Activated CD4-positive, alpha-beta memory T cell treated with anti-CD3 and anti-CD28 coated beads for 36 hours (primary cell): ENCODE data around the gene LCN12. TPM values are rescaled to one million over a fixed set of nuclear protein-coding genes. Genes with fewer than 3 reads are reported as not detected.

ENCODE experiments used
- CTCF ChIA-PET: fragments of 350-600 bp; sonication (Branson Sonifier 250); formaldehyde crosslinking; loops from one replicate; lab custom pipeline; 2021; ENCODE audit warnings: antibody characterized with exemption, inconsistent platforms; lab: Charles Lee
- POLR2A ChIA-PET: fragments of 350-600 bp; sonication (Branson Sonifier 250); formaldehyde crosslinking; loops from one replicate; lab custom pipeline; 2021; ENCODE audit warnings: antibody characterized with exemption; lab: Charles Lee
- DNase-seq: peaks from one replicate; pipeline ENCODE4 v3.0.0-alpha.2; 2020
- H3K27ac Mint-ChIP-seq: one replicate; pipeline ENCODE4 v1.8.0; 2021; ENCODE audit warnings: mixed read lengths
- H3K27me3 Mint-ChIP-seq: one replicate; pipeline ENCODE4 v1.8.0; 2021; ENCODE audit warnings: mixed read lengths
- H3K36me3 Mint-ChIP-seq: one replicate; pipeline ENCODE4 v1.8.0; 2021; ENCODE audit warnings: mixed read lengths
- H3K4me1 Mint-ChIP-seq: one replicate; pipeline ENCODE4 v1.8.0; 2021; ENCODE audit warnings: low read depth, mixed read lengths
- H3K4me3 Mint-ChIP-seq: one replicate; pipeline ENCODE4 v1.8.0; 2021; ENCODE audit warnings: mild to moderate bottlenecking, mixed read lengths
- H3K9me3 Mint-ChIP-seq: one replicate; pipeline ENCODE4 v1.8.0; 2021; ENCODE audit warnings: mixed read lengths
- intact Hi-C: fragments of 100-400 bp; cut with micrococcal nuclease; formaldehyde crosslinking; loops from one replicate; pipeline ENCODE4 v1.15.1; 2023
- total RNA-seq, 2 experiments: library from RNA; stranded (reverse); gene quantifications; one replicate each; pipeline ENCODE4 v1.2.3, GENCODE V29; 2021

The LCN12 gene, protein sequence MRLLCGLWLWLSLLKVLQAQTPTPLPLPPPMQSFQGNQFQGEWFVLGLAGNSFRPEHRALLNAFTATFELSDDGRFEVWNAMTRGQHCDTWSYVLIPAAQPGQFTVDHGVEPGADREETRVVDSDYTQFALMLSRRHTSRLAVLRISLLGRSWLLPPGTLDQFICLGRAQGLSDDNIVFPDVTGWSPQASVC
- 1 to 10 TPM; 1.6 to 2.1 TPM for total RNA-seq

DNA sequence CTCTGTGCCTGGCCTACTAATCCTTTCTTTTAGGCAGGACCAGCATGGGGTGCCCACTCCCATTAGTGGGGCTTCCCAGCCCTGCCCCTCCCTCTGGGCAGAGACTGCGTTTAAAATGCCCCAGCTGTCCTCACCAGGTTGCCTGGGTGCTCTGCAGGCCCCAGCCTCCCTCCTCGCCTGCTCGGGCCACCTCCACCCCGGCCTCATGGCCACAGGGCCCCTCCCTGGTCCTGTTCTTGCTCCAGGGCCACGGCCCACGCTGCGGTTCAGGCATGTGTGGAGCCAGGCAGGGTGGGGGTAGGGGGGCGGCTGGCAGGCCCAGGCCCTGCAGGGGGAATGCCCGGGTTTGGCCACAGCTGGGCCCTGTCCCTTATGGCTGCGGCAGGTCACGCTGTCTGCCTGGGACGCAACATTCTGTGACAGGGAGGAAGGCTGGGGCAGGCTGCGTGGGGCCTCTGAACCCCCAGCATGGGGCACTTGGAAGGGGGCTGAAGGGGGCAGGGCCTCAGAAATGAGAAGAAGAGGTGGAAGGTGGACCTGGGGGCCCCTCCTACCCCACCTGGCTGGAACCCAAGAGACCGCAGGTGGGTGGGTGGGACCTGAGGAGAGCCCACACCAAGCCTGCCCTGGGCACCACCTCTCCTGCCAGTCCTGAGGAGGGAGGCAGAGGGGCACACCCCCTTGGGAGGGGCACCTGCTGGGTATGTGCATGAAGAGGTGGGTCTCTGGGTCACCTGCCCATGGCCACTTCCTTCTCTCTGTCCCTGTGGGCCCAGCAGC lies at the start of gene LCN12:
LCN12 (plus strand) TSS at position 733 of the 780 bp plus-strand sequence. CDS start 55 bp downstream, outside the sequence.
- peaks cover 3% of the 10 kb centered on the region for H3K9me3 Mint-ChIP-seq
- intact Hi-C loops = no loop called here
- no peak for DNase-seq
- H3K36me3 Mint-ChIP-seq = no peaks in the 10 kb centered on the region
- H3K4me1 Mint-ChIP-seq = peaks cover 2% of the 10 kb centered on the region
- no peak within 1 kb of the TSS for H3K4me3 Mint-ChIP-seq
- no peak within 1 kb of the TSS for H3K27ac Mint-ChIP-seq
- CTCF ChIA-PET = no interaction called here
- no peaks in the 10 kb centered on the region for H3K27me3 Mint-ChIP-seq
- POLR2A ChIA-PET = no interaction called here

DNA sequence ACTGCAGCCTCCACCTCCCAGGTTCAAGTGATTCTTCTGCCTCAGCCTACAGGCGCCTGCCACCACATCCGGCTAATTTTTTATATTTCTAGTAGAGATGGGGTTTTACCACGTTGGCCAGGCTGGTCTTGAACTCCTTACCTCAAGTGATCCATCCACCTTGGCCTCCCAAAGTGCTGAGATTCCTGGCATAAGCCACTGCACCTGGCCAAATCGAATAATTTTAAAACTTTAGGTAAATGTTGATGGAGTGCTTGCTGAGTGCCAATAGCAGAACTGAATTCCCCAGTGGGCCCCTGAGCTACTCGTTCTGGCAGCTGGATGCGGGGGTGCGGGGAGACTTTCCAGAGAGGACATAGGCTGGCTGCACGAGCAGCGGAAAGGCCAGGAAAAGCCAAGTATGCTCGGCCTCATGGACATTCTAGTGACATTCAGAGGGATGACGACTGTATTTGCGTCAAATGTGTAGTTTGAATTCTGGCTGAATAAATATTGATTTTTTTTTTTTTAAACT lies 49.0 kb upstream of the LCN12 start:
- peak; percentile 55 for DNase-seq
- ChIA-PET CTCF (interaction anchor here (1.0 to 1.9 kb wide), 6 partner anchors 15 to 109 kb away, joined by 4 to 16 read pairs (median 6); partner anchors contain the start of genes AJM1 and TRAF2), POLR2A (interaction anchor here (1.2 to 2.4 kb wide), 6 partner anchors 17 to 95 kb away, joined by 3 to 26 read pairs (median 5); partner anchors contain the start of genes AJM1, RABL6 and TRAF2)
- Mint-ChIP-seq H3K4me1 (peaks cover 51% of the 10 kb centered on the region), H3K27ac (peak overlapping the region; percentile 98), H3K27me3 (no peaks in the 10 kb centered on the region), H3K4me3 (peak overlapping the region; percentile 35), H3K9me3 (no peaks in the 10 kb centered on the region), H3K36me3 (peaks cover 59% of the 10 kb centered on the region)
- intact Hi-C loops = loop anchor here (2.0 to 5.0 kb wide), 4 partner anchors 30 to 124 kb away; partner anchors contain the start of genes ABCA2, PHPT1 and TMEM141

DNA sequence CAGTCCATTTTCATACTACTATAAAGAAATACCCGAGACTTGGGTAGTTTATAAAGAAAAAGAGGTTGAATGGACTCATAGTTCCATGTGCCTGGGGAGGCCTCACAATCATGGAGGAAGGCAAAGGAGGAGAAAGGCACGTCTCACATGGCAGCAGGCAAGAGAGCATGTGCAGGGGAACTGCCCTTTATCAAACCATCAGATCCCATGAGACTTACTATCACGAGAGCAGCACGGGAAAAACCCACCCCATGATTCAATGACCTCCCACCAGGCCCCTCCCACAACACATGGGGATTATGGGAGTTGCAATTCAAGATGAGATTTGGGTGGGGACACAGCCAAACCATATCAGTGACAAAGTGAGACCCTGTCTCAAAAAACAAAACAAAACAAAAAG lies 45.8 kb upstream of the LCN12 start:
- peaks cover 54% of the 10 kb centered on the region for H3K36me3 Mint-ChIP-seq
- peak overlapping the region; percentile 21 for H3K27ac Mint-ChIP-seq
- DNase-seq = no peak
- ChIA-PET POLR2A (no interaction called here), CTCF (no interaction called here)
- H3K9me3 Mint-ChIP-seq = no peaks in the 10 kb centered on the region
- H3K4me1 Mint-ChIP-seq = peaks cover 36% of the 10 kb centered on the region
- H3K27me3 Mint-ChIP-seq = no peaks in the 10 kb centered on the region
- no peak overlapping the region for H3K4me3 Mint-ChIP-seq
- intact Hi-C loops = no loop called here

DNA sequence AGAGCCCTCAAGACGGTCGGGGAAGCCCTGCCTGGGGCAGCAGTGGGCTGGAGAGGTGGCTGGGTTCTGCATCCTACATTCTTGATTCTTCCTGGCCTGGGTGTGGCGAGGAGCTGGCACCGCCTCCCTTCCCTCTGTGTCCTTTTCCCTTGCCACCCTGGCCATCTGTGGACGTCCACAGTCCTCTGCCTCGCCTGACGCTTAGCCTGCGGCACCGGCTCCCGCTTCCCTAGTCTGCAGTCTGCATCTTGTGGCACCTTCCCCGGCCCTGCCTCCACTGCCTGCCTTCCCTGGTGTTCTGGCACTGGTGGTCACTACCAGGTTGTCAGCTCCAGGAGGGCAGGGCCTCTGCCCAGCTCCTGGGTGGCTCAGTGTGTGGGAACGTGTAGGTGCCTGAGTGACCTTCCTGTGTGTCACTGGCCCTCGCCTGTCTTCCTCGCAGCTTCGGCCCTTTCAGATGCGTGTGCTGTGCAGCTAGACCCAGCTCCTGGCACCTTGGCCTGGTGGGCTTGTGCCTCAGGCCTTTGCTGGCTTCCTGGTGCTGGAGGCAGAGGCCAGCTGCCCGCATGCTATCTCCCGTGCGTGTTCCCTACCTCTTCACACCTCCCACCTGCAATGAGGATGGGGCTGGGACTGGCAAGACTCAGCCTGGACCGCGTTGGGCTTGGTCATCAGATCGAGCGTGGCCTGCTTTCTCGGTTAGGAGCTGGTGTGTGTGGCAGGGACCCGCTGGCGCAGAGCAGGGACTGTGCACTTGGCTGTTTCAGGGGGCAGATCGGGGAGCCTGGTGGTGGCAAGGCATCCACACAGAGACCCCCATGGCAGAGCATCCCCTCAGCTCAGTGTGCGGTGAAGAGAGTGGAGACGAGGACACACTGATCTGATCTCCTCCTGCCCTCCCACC lies 44.8 kb upstream of the LCN12 start:
- H3K4me1 Mint-ChIP-seq = peaks cover 26% of the 10 kb centered on the region

DNA sequence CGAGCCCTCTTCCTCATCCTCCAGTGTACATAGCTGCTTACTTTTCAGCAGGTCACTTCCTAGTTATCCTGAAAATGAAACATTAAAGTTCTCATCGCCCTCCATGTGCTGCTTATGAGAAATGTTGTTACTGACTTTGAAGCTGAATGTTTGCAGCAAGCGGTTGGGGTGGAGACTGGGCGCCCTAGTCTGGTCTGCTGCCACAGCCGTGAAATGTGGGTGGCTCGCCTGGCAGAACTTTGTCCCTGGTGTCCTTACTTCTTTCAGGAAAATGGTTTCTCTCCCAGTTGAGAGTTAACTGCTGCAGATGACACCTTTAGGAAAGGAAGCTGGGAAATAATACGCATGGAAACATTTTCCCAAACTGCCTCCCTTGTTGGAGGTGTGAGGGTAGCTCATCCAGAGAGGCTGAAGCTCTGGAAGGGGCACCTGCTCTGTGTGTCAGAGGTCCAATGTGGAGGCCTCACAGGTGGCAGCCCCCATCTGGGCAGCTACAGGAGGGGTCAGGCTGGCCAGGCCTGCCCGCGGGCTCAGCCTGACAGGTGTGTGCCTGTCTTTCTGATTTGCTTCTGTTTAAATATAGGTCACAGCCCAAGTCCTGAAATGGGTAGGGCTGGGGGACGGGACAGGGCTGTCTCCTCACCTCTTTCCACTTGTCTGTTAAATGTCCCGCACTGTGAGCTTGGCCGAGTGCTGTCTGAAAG lies 41.7 kb upstream of the LCN12 start:
- intact Hi-C loops = no loop called here
- no peak for DNase-seq
- Mint-ChIP-seq H3K4me3 (no peak overlapping the region), H3K9me3 (no peaks in the 10 kb centered on the region), H3K27me3 (no peaks in the 10 kb centered on the region), H3K27ac (peak overlapping the region; percentile 43), H3K4me1 (peaks cover 11% of the 10 kb centered on the region), H3K36me3 (peaks cover 42% of the 10 kb centered on the region)
- CTCF ChIA-PET = no interaction called here
- POLR2A ChIA-PET = no interaction called here

More for the DNA sequence above, 44.8 kb upstream of the LCN12 start:
- H3K27ac Mint-ChIP-seq = peak overlapping the region; percentile 28
- no peaks in the 10 kb centered on the region for H3K9me3 Mint-ChIP-seq
- POLR2A ChIA-PET = no interaction called here
- no peaks in the 10 kb centered on the region for H3K27me3 Mint-ChIP-seq
- H3K36me3 Mint-ChIP-seq = peaks cover 47% of the 10 kb centered on the region
- H3K4me3 Mint-ChIP-seq = no peak overlapping the region
- no peak for DNase-seq
- intact Hi-C loops = no loop called here
- CTCF ChIA-PET = no interaction called here

DNA sequence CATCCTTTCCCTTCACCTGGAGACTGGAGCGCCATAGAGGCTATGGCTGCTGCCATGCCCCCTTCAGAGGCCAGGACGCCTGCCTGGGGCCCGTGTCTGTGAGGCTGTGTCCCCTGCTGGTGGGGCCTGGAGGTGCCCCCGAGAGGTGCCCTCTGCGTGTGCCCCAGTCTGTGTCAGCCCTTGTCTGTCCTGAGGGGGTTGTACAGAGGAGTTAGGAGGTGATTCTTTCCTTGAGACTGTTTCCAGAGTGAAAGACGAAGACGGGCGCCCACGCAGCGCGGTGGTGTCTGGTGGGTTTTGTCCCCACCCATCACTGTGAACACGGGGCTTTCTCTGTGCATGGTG lies 41.2 kb upstream of the LCN12 start:
- H3K4me3 Mint-ChIP-seq = no peak overlapping the region
- H3K36me3 Mint-ChIP-seq = peaks cover 42% of the 10 kb centered on the region
- CTCF ChIA-PET = no interaction called here
- DNase-seq = no peak
- H3K9me3 Mint-ChIP-seq = no peaks in the 10 kb centered on the region
- POLR2A ChIA-PET = no interaction called here
- peak overlapping the region; percentile 43 for H3K27ac Mint-ChIP-seq
- peaks cover 12% of the 10 kb centered on the region for H3K4me1 Mint-ChIP-seq
- intact Hi-C loops = no loop called here
- no peaks in the 10 kb centered on the region for H3K27me3 Mint-ChIP-seq

DNA sequence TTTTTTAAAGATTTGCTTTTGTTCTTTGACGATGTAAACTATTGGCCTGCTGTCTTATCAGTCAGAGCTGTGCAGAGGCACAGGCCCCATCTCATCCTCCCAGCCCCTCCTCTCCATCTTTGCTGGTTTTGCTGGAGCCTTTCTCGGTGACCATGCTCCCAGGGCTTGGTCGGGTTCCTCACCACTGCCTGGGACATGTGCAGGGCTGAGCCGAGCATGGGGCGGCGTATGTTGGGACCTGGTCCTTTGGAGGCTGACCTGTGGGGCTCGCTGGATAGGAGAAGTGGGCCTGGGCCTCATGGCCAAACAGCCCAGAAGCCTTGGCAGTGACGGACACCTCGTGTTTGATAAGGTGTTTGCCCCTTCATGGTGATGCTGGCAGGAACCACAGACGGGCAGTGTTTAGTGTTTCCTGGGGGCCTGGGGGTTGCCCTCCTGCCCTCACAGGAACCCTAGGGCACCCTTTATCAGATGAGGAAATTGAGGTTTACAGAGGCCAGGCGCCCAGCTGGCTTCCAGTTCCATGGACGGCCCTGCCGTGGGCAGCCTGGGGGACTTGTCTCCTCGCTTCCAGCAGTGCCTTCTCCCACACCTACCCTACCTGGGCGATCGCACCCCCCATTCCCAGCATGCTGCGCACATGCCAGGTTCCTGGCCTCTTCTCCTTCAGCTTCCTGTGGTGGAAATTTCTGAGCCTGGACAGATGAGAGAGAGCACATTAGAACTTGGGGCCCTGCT lies 38.2 kb upstream of the LCN12 start:
- Mint-ChIP-seq H3K9me3 (no peaks in the 10 kb centered on the region), H3K36me3 (peaks cover 39% of the 10 kb centered on the region), H3K27me3 (no peaks in the 10 kb centered on the region), H3K4me1 (peaks cover 14% of the 10 kb centered on the region), H3K4me3 (no peak overlapping the region), H3K27ac (peak overlapping the region; percentile 47)
- CTCF ChIA-PET = no interaction called here
- intact Hi-C loops = no loop called here
- POLR2A ChIA-PET = interaction anchor here (1.0 kb wide), 1 partner anchor 9 kb away, joined by 3 read pairs; no protein-coding TSS in a partner anchor
- DNase-seq = no peak

DNA sequence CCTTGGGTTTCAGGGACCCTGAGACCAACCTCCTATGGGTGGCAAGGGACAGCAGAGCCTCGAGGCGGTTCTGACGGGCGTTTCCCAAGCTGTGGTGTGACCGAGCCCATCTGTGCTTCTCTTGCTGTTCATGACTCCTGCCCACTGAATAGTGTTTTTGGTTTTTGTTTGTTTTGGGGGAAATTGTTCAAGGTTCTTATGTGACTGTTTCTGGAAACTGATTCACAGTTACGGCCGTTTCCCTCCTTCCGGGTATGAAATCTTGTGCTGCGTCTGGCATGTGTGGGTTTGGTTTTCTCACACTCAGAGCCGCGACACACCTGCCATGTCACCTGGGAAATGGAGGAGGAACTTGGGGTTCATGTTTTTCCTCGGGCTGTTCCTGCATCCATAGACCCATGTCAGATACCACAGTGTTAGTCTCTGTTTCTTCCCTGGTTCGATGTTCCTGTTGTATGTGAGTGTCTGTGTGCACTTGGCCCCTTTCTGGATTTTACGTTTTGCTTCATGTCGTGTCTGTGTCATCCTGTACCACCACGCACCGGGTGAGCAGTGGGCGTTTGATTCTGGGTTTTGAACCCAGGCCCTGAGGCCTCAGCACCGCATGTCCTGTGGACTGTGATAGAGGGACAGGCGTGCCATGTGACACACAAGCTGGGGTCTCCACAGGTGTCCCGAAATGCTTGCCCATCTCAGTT lies 36.3 kb upstream of the LCN12 start:
- intact Hi-C loops = no loop called here
- DNase-seq = no peak
- H3K9me3 Mint-ChIP-seq = no peaks in the 10 kb centered on the region
- CTCF ChIA-PET = no interaction called here
- H3K4me1 Mint-ChIP-seq = peaks cover 14% of the 10 kb centered on the region
- H3K27ac Mint-ChIP-seq = peak overlapping the region; percentile 32
- H3K4me3 Mint-ChIP-seq = no peak overlapping the region
- POLR2A ChIA-PET = interaction anchor here (1.2 kb wide), 1 partner anchor 33 kb away, joined by 3 read pairs; no protein-coding TSS in a partner anchor
- H3K36me3 Mint-ChIP-seq = peaks cover 42% of the 10 kb centered on the region
- no peaks in the 10 kb centered on the region for H3K27me3 Mint-ChIP-seq

DNA sequence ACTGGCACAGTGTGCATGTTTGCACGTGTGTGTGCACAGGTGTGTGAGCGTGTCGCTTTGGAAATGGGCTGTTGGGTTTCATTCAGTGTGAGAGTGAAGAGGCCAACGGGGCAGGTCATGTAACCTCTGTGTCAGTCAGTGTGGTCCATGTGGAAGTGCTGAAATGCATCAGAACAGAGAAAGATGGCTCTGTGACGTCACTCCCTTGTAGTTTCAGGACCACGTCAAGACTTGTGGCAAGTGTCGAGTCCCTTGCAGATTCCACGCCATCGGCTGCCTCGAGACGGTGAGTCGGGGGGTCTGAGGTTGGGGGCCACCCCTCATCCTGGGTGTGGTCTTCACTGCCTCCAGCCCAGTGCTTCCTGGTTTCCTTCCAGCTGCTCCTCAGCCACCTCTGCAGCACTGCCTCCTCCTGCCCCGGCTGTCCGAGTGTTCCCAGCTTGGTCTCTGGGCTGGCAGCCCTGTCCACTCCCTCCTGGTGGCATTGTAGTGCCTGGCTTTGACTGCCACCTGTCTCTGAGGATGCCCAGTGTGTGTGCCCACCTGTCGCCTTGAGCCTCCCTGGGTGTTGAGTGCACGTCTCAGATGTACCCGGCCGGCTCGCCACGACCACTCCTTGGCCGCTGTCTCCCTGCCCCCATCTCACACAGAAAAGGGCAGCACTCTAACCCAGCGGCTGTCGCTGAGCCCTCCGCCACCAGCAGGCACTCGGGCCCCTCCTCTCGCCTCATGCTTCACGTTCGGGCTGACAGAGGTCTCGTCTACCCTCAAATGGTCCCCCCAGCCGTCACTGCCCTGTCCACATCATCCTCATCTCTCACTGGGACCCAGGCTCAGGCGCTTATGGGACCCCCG lies 35.5 kb upstream of the LCN12 start:
- intact Hi-C loops = no loop called here
- Mint-ChIP-seq H3K27me3 (no peaks in the 10 kb centered on the region), H3K27ac (peak overlapping the region; percentile 42), H3K9me3 (no peaks in the 10 kb centered on the region), H3K4me1 (peaks cover 14% of the 10 kb centered on the region), H3K4me3 (no peak overlapping the region), H3K36me3 (peaks cover 42% of the 10 kb centered on the region)
- ChIA-PET POLR2A (interaction anchor here (1.2 kb wide), 1 partner anchor 34 kb away, joined by 3 read pairs; no protein-coding TSS in a partner anchor), CTCF (no interaction called here)
- DNase-seq = peak; percentile 38

DNA sequence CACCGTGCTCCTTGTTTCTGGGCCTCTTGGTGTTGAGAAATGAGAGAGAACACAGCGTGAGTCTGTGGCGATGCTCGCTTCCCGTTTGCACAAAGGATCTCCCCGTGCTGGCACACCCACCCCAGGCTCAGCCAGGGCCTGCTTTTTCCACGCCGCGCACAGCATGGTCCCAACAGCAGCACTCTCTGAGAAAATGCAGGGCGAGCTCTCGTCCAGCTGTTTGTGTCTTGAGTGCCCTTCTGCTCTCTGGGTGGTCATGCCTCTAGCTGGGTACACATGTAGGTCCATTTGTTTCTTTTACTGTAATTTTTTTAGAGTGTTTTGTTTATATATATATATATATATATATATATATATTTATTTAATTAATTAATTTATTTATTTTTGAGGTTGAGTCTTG lies 34.2 kb upstream of the LCN12 start:
- no peak for DNase-seq
- Mint-ChIP-seq H3K4me3 (no peak overlapping the region), H3K4me1 (peaks cover 14% of the 10 kb centered on the region), H3K27me3 (no peaks in the 10 kb centered on the region), H3K36me3 (peaks cover 49% of the 10 kb centered on the region), H3K9me3 (no peaks in the 10 kb centered on the region), H3K27ac (no peak overlapping the region)
- ChIA-PET POLR2A (no interaction called here), CTCF (no interaction called here)
- intact Hi-C loops = no loop called here
